ENCODE measurements around the gene DPP7. TPM values are rescaled to one million over a fixed set of nuclear protein-coding genes. Genes with fewer than 3 reads are reported as not detected.

Gene DPP7
- polyA plus RNA-seq, 1 of the 3 experiments (the other 2 are of a cell fraction) = 127 TPM

- TF ChIP-seq SIN3A (IDR thresholded peaks at IDR 0.05; ENCODE audit: borderline replicate concordance, low read depth, low read length) (no peak), RFX5 (IDR thresholded peaks at IDR 0.05; ENCODE audit: low read length) (peak; percentile 9; the same call in 1 of the 2 replicates), JUND (IDR thresholded peaks at IDR 0.05) (no peak), MXI1 (IDR thresholded peaks at IDR 0.05; ENCODE audit: low read depth, low read length) (peak; percentile 47; the same call in 1 of the 2 replicates)
- H3K36me3 ChIP-seq (replicated peaks in 1 of 2; ENCODE audit: control insufficient read depth in 1 of 2, insufficient read depth in 2 of 2, low read length in 1 of 2) = no peaks in the 10 kb centered on the region
- no peak overlapping the region for H2AFZ ChIP-seq (ENCODE audit: low read depth)
- H4K20me1 ChIP-seq (ENCODE audit: insufficient read depth) = no peaks in the 10 kb centered on the region
- POLR2A ChIA-PET = interaction anchor here (1.0 to 3.0 kb wide), 15 partner anchors 8 to 103 kb away, joined by 3 to 32 read pairs (median 5); partner anchors contain the start of genes LRRC26, RNF224, TPRN and TUBB4B
- CTCF ChIA-PET = interaction anchor here (0.6 to 3.1 kb wide), 11 partner anchors 9 to 190 kb away, joined by 3 to 14 read pairs (median 4); partner anchors contain the start of genes ANAPC2, RNF224, SSNA1 and TMEM210
- H3K4me2 ChIP-seq = peak overlapping the region; percentile 73; the same call in 1 of the 2 replicates
- DNase-seq = peak; percentile 96
- H3K9ac ChIP-seq = no peak overlapping the region
- H3K9me2 ChIP-seq = no peaks in the 10 kb centered on the region
- peak overlapping the region in 1 of 2 experiments; percentile 51; a peak in 1 of 4 replicates for H3K27ac ChIP-seq (ENCODE audit: low read depth in 2 of 2, low read length in 1 of 2)
- WGBS (ENCODE audit: low lambda C conversion rate) = 8% methylated on average over 24 of the region's 25 CpGs
- peaks cover 14% of the 10 kb centered on the region for H3K27me3 ChIP-seq (ENCODE audit: insufficient read depth)
- no peaks in the 10 kb centered on the region for H3K9me3 ChIP-seq
- H3K4me3 ChIP-seq (ENCODE audit: low read depth in 2 of 2, low read length in 1 of 2) = peak overlapping the region in 1 of 2 experiments; percentile 35; a peak in 1 of 4 replicates
- H3K4me1 ChIP-seq (ENCODE audit: control insufficient read depth in 1 of 2, insufficient read depth in 2 of 2, low read depth in 1 of 2, low read length in 1 of 2) = peaks cover 0 to 8% of the 10 kb centered on the region in 2 experiments; a peak in 1 of 4 replicates
- H3K79me2 ChIP-seq (ENCODE audit: insufficient read depth) = no peaks in the 10 kb centered on the region
- no peaks in the 10 kb centered on the region for H3F3A ChIP-seq (replicated peaks; ENCODE audit: insufficient read depth)
These were observed 23.7 kb upstream of the DPP7 start for GRCh38 chr9:137138058-137138721.

GRCh38 chr9:137136881-137137607, 22.5 kb upstream of the DPP7 start:
- no peak for DNase-seq
- H2AFZ ChIP-seq (ENCODE audit: low read depth) = no peak overlapping the region
- no peak overlapping the region for H3K9ac ChIP-seq
- WGBS (ENCODE audit: low lambda C conversion rate) = 87% methylated on average over 15 of the region's 23 CpGs
- peaks cover 14% of the 10 kb centered on the region for H3K27me3 ChIP-seq (ENCODE audit: insufficient read depth)
- no peaks in the 10 kb centered on the region for H3K9me3 ChIP-seq
- TF ChIP-seq EZH2phosphoT487 (IDR thresholded peaks at IDR 0.05; ENCODE audit: borderline replicate concordance, low read depth) (no peak), POLR2AphosphoS5 (IDR thresholded peaks at IDR 0.05; ENCODE audit: low read depth, low read length) (no peak)
- CTCF ChIA-PET = interaction anchor here (0.9 to 3.1 kb wide), 8 partner anchors 8 to 189 kb away, joined by 3 to 14 read pairs (median 4); partner anchors contain the start of genes ANAPC2, LRRC26, RNF224 and SSNA1
- no peak overlapping the region for H3K4me2 ChIP-seq
- no peaks in the 10 kb centered on the region for H3K9me2 ChIP-seq
- H3F3A ChIP-seq (replicated peaks; ENCODE audit: insufficient read depth) = no peaks in the 10 kb centered on the region
- H3K4me1 ChIP-seq (ENCODE audit: control insufficient read depth in 1 of 2, insufficient read depth in 2 of 2, low read depth in 1 of 2, low read length in 1 of 2) = peaks cover 0 to 8% of the 10 kb centered on the region in 2 experiments; a peak in 1 of 4 replicates
- no peaks in the 10 kb centered on the region for H3K36me3 ChIP-seq (replicated peaks in 1 of 2; ENCODE audit: control insufficient read depth in 1 of 2, insufficient read depth in 2 of 2, low read length in 1 of 2)
- POLR2A ChIA-PET = interaction anchor here (1.2 to 3.0 kb wide), 6 partner anchors 7 to 104 kb away, joined by 4 to 32 read pairs (median 6); partner anchors contain the start of genes TPRN and TUBB4B
- H3K4me3 ChIP-seq (ENCODE audit: low read depth in 2 of 2, low read length in 1 of 2) = no peak overlapping the region
- H3K79me2 ChIP-seq (ENCODE audit: insufficient read depth) = no peaks in the 10 kb centered on the region
- no peak overlapping the region for H3K27ac ChIP-seq (ENCODE audit: low read depth in 2 of 2, low read length in 1 of 2)
- H4K20me1 ChIP-seq (ENCODE audit: insufficient read depth) = no peaks in the 10 kb centered on the region

GRCh38 chr9:137136261-137136880, 21.8 kb upstream of the DPP7 start:
- Histone ChIP-seq H4K20me1 (ENCODE audit: insufficient read depth) (no peaks in the 10 kb centered on the region), H3K27me3 (ENCODE audit: insufficient read depth) (peaks cover 14% of the 10 kb centered on the region), H3K27ac (ENCODE audit: low read depth in 2 of 2, low read length in 1 of 2) (no peak overlapping the region), H3F3A (replicated peaks; ENCODE audit: insufficient read depth) (no peaks in the 10 kb centered on the region), H2AFZ (ENCODE audit: low read depth) (no peak overlapping the region), H3K9me2 (no peaks in the 10 kb centered on the region), H3K4me1 (ENCODE audit: control insufficient read depth in 1 of 2, insufficient read depth in 2 of 2, low read depth in 1 of 2, low read length in 1 of 2) (peaks cover 0 to 8% of the 10 kb centered on the region in 2 experiments; a peak in 1 of 4 replicates), H3K79me2 (ENCODE audit: insufficient read depth) (no peaks in the 10 kb centered on the region), H3K4me2 (no peak overlapping the region), H3K4me3 (ENCODE audit: low read depth in 2 of 2, low read length in 1 of 2) (no peak overlapping the region), H3K9ac (no peak overlapping the region), H3K9me3 (no peaks in the 10 kb centered on the region), H3K36me3 (replicated peaks in 1 of 2; ENCODE audit: control insufficient read depth in 1 of 2, insufficient read depth in 2 of 2, low read length in 1 of 2) (no peaks in the 10 kb centered on the region)
- ChIA-PET CTCF (interaction anchor here (0.9 to 1.2 kb wide), 2 partner anchors 10 to 52 kb away, joined by 3 to 5 read pairs; partner anchors contain the start of genes ANAPC2 and SSNA1), POLR2A (no interaction called here)
- DNase-seq = no peak
- TF ChIP-seq NFIC (IDR thresholded peaks at IDR 0.05; ENCODE audit: borderline replicate concordance) (no peak), JUND (IDR thresholded peaks at IDR 0.05) (no peak), RAD21 (IDR thresholded peaks at IDR 0.05; ENCODE audit: low read length) (no peak), EP300 (IDR thresholded peaks at IDR 0.05; ENCODE audit: borderline replicate concordance in 1 of 2, low read depth in 1 of 2, low read length in 1 of 2) (no peak), USF2 (IDR thresholded peaks at IDR 0.05; ENCODE audit: borderline replicate concordance, low read depth, low read length) (no peak), YY1 (IDR thresholded peaks at IDR 0.05; ENCODE audit: low read depth) (no peak), MXI1 (IDR thresholded peaks at IDR 0.05; ENCODE audit: low read depth, low read length) (no peak), TCF12 (IDR thresholded peaks at IDR 0.05) (no peak), TAF1 (IDR thresholded peaks at IDR 0.05; ENCODE audit: borderline replicate concordance, low read depth, low read length) (no peak), CTCF (IDR thresholded peaks at IDR 0.05) (no peak)
- WGBS (ENCODE audit: low lambda C conversion rate) = 57% methylated on average over 7 of the region's 27 CpGs

Data from SK-N-SH (cell line).